Endothelial cell of umbilical vein (primary cell): ENCODE results near the gene LDB3. TPM values are rescaled to one million over a fixed set of nuclear protein-coding genes. Genes with fewer than 3 reads are reported as not detected.

Source experiments
- BruUV-seq: library from RNA; stranded (reverse); fragments of 400-500 nt; replicated peaks from 2 replicates; lab custom pipeline; 2021; lab: Mats Ljungman, UMichigan
- CTCF ChIA-PET: fragments of 300-600, 350-600 bp; sonication (Branson Sonifier 250); formaldehyde crosslinking; loops from one replicate; lab custom pipeline; 2021; ENCODE audit warnings: antibody characterized with exemption, inconsistent platforms; lab: Charles Lee
- POLR2A ChIA-PET: fragments of 300-600, 350-600 bp; sonication (Branson Sonifier 250); formaldehyde crosslinking; loops from one replicate; lab custom pipeline; 2021; ENCODE audit warnings: antibody characterized with exemption, inconsistent platforms; lab: Charles Lee
- DNase-seq: peaks from one replicate; pipeline ENCODE4 v3.0.0-alpha.2; 2011; ENCODE audit warnings: low read depth, low spot score
- FAIRE-seq: peaks from 2 replicates; lab custom pipeline; 2011; peaks lifted over from hg19 to GRCh38; lab: Jason Lieb, UNC
- H2AFZ ChIP-seq: 2 replicates; pipeline ENCODE4 v1.6.0; 2012; ENCODE audit warnings: low read depth, low read length, control low read depth, inconsistent platforms
- H3K27ac ChIP-seq: 2 replicates; pipeline ENCODE4 v1.5.1; 2011; ENCODE audit warnings: low read depth, mild to moderate bottlenecking, control low read depth, low read length, moderate library complexity; ENCODE audit not compliant: insufficient read depth
- H3K27me3 ChIP-seq, 2 experiments: 2 replicates each; pipeline versions ENCODE4 v1.6.0 to v1.6.1; 2011; ENCODE audit warnings: low read length in 2 of 2, mixed read lengths in 1 of 2; ENCODE audit not compliant: control insufficient read depth in 2 of 2, insufficient read depth in 2 of 2
- H3K36me3 ChIP-seq, 2 experiments: 2 replicates in 1 of 2; 3 replicates in 1 of 2; pipeline ENCODE4 v1.5.1; 2011; ENCODE audit warnings: low read length in 2 of 2, mild to moderate bottlenecking in 1 of 2, moderate library complexity in 1 of 2; ENCODE audit not compliant: control insufficient read depth in 2 of 2, insufficient read depth in 2 of 2; ENCODE audit errors: extremely low read depth in 1 of 2
- H3K4me1 ChIP-seq: 3 replicates; pipeline ENCODE4 v1.5.1; 2011; ENCODE audit warnings: mild to moderate bottlenecking, low read length; ENCODE audit not compliant: control insufficient read depth, insufficient read depth; ENCODE audit errors: extremely low read depth
- H3K4me2 ChIP-seq: 2 replicates; pipeline ENCODE4 v1.6.1; 2011; ENCODE audit warnings: low read length, control low read depth, mixed read lengths; ENCODE audit not compliant: insufficient read depth
- H3K4me3 ChIP-seq, 3 experiments: fragments of 200-600 bp in 1 of 3; sonication (generic), shearing (Covaris generic) in 1 of 3; replicated peaks in 1 of 3; 2 replicates each; pipeline ENCODE4 v1.5.1; 2011 to 2016; ENCODE audit warnings: control low read depth in 3 of 3, low read length in 3 of 3, mild to moderate bottlenecking in 2 of 3, inconsistent platforms in 1 of 3, low read depth in 1 of 3, moderate library complexity in 1 of 3; ENCODE audit not compliant: insufficient read depth in 1 of 3
- H3K79me2 ChIP-seq: 2 replicates; pipeline ENCODE4 v1.6.0; 2012; ENCODE audit warnings: low read length, inconsistent platforms; ENCODE audit not compliant: control insufficient read depth, insufficient read depth
- H3K9ac ChIP-seq: replicated peaks from 2 replicates; pipeline ENCODE3; 2011; ENCODE audit warnings: low read length, control low read depth; ENCODE audit not compliant: insufficient read depth; ENCODE audit errors: extremely low read depth
- H3K9me1 ChIP-seq: replicated peaks from 3 replicates; pipeline ENCODE4 v1.6.0; 2011; ENCODE audit warnings: mild to moderate bottlenecking, low read length; ENCODE audit not compliant: control insufficient read depth, insufficient read depth; ENCODE audit errors: extremely low read depth
- H3K9me3 ChIP-seq: replicated peaks from 2 replicates; pipeline ENCODE4 v1.5.1; 2012; ENCODE audit warnings: low read length, inconsistent platforms; ENCODE audit not compliant: control insufficient read depth, insufficient read depth
- H4K20me1 ChIP-seq: replicated peaks from 2 replicates; pipeline ENCODE3; 2011; ENCODE audit warnings: mild to moderate bottlenecking, low read length; ENCODE audit not compliant: control insufficient read depth, insufficient read depth; ENCODE audit errors: extremely low read depth
- EZH2 ChIP-seq: IDR thresholded peaks from 2 replicates; pipeline ENCODE4 v1.6.1; 2012; ENCODE audit warnings: borderline replicate concordance, low read depth, mild to moderate bottlenecking, moderate library complexity, low read length, inconsistent platforms; ENCODE audit not compliant: severe bottlenecking
- FOS ChIP-seq: IDR thresholded peaks from 2 replicates; pipeline ENCODE4 v1.6.1; 2011; ENCODE audit warnings: mild to moderate bottlenecking, low read length, moderate library complexity, borderline replicate concordance; ENCODE audit not compliant: insufficient read depth
- GATA2 ChIP-seq: IDR thresholded peaks from 2 replicates; pipeline ENCODE4 v1.7.0; 2011; ENCODE audit warnings: low read depth, mild to moderate bottlenecking, moderate library complexity, mixed read lengths, low read length; ENCODE audit not compliant: insufficient read length, insufficient read depth
- JUN ChIP-seq: IDR thresholded peaks from 2 replicates; pipeline ENCODE4 v1.6.1; 2011; ENCODE audit warnings: borderline replicate concordance, low read depth; ENCODE audit not compliant: insufficient read length, insufficient read depth
- MAX ChIP-seq: IDR thresholded peaks from 2 replicates; pipeline ENCODE4 v1.6.1; 2011; ENCODE audit not compliant: insufficient read depth, insufficient read length
- MYC ChIP-seq: IDR thresholded peaks from one replicate; pipeline ENCODE4 v1.6.1; 2011; ENCODE audit warnings: mild to moderate bottlenecking, low read depth, low read length
- POLR2A ChIP-seq: IDR thresholded peaks from 2 replicates; pipeline ENCODE4 v1.6.1; 2012; ENCODE audit warnings: low read depth, mild to moderate bottlenecking, control low read depth, low read length
- POLR2AphosphoS5 ChIP-seq: IDR thresholded peaks from 2 replicates; pipeline ENCODE4 v1.6.1; 2012; ENCODE audit warnings: low read depth, mild to moderate bottlenecking, control low read depth, low read length, moderate library complexity; ENCODE audit not compliant: insufficient read depth
- dilution Hi-C: fragments of 300-500 bp; cut with MboI; formaldehyde crosslinking; loops from one replicate; pipeline ENCODE4 v1.15.0; 2019; ENCODE audit warnings: low sequenced_read_pairs; ENCODE audit not compliant: extremely low pct_ligation_motif_present
- intact Hi-C: fragments of 100-400 bp; cut with micrococcal nuclease; formaldehyde crosslinking; loops from one replicate; pipeline ENCODE4 v1.10.0; 2022
- polyA plus RNA-seq, 4 experiments: library from polyadenylated mRNA; depleted of rRNA in 3 of 4; stranded (reverse) in 3 of 4; unstranded in 1 of 4; fragments of >200 nt; gene quantifications; 2 replicates each; pipeline versions ENCODE4 v1.2.1 to v1.2.3, GENCODE V29; 2011 to 2012; ENCODE audit warnings: missing spikeins in 1 of 4
- total RNA-seq: library from RNA; stranded (reverse); gene quantifications from 2 replicates; pipeline ENCODE4 v1.2.3, GENCODE V29; 2021
- TF ChIP-seq, protein P1 (sequence below), 2 donors: IDR thresholded peaks; 1 replicate in 1 of 2; 2 replicates in 1 of 2; pipeline ENCODE4 v1.5.1; 2011; ENCODE audit warnings: low read length in 2 of 2, mild to moderate bottlenecking in 2 of 2, moderate library complexity in 2 of 2, control low read depth in 1 of 2, inconsistent platforms in 1 of 2, low read depth in 1 of 2; ENCODE audit not compliant: insufficient read depth in 1 of 2; ENCODE audit errors: extremely low read depth in 1 of 2

The LDB3 gene
- total and polyA plus RNA-seq, 2 donors (not counting 3 experiments of a cell fraction or from before 2014, with no cell fraction given), result not detected

DNA sequence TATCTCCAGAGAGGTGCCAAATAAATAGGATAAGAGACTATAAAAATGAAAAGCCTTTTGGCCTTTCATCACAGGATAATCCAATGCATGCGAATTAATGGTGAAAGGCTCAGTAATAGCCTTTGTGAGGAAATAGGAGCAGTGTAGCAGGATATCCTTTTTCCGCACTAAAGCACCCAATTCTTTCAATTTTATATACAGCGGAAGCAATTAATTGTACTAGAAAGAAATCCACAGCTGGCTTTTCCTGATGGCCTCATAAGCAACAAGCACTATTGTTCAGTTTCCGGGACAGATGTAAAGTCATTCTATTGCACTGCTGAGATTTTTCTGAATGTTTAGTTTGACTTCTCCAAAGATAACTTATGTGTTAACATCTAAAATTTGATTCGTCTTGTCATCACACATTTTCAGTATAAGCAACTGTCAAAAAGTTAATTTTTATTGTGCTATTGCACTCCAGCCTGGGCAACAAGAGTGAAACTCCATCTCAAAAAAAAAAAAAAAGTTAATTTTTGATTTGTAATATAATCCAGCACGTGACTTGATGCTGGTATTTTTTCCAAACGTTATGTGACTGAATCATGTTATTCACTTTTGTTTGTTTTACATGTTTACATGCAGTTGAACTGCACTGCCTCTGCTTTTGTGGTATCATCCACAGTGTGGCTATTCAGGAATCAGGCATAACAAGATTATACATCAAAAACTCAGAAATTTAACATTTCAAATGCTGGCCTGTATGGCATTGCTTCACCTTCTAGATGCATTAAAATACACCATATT lies 79.7 kb downstream of the LDB3 start:
- Histone ChIP-seq H3K4me1 (peaks cover 12% of the 10 kb centered on the region), H3K9ac (no peak overlapping the region), H3K27ac (no peak overlapping the region), H3K4me3 (no peak overlapping the region), H3K79me2 (no peaks in the 10 kb centered on the region), H4K20me1 (peaks cover 8% of the 10 kb centered on the region), H3K27me3 (peaks cover 47 to 67% of the 10 kb centered on the region in 2 experiments), H3K36me3 (no peaks in the 10 kb centered on the region), H3K9me1 (no peaks in the 10 kb centered on the region), H2AFZ (no peak overlapping the region), H3K9me3 (peaks cover 2% of the 10 kb centered on the region), H3K4me2 (no peak overlapping the region)
- peak; percentile 94 for FAIRE-seq
- dilution Hi-C loops (no loop called here), intact Hi-C loops (loop anchor here (1.0 to 5.0 kb wide), 5 partner anchors 8 to 209 kb away; partner anchors contain the start of genes BMPR1A, MMRN2 and SNCG)
- peak; percentile 92 for DNase-seq
- ChIA-PET POLR2A (interaction anchor here (0.7 kb wide), 1 partner anchor 47 kb away, joined by 3 read pairs; no protein-coding TSS in a partner anchor), CTCF (interaction anchor here (1.0 to 1.5 kb wide), 2 partner anchors 10 to 152 kb away, joined by 3 read pairs; no protein-coding TSS in a partner anchor)
- TF ChIP-seq EZH2 (no peak), JUN (peak; percentile 54), POLR2AphosphoS5 (peak; percentile 99), MYC (no peak), GATA2 (peak; percentile 76), FOS (peak; percentile 73), POLR2A (peak; percentile 46), MAX (no peak)
- TF ChIP-seq, protein P1, sequence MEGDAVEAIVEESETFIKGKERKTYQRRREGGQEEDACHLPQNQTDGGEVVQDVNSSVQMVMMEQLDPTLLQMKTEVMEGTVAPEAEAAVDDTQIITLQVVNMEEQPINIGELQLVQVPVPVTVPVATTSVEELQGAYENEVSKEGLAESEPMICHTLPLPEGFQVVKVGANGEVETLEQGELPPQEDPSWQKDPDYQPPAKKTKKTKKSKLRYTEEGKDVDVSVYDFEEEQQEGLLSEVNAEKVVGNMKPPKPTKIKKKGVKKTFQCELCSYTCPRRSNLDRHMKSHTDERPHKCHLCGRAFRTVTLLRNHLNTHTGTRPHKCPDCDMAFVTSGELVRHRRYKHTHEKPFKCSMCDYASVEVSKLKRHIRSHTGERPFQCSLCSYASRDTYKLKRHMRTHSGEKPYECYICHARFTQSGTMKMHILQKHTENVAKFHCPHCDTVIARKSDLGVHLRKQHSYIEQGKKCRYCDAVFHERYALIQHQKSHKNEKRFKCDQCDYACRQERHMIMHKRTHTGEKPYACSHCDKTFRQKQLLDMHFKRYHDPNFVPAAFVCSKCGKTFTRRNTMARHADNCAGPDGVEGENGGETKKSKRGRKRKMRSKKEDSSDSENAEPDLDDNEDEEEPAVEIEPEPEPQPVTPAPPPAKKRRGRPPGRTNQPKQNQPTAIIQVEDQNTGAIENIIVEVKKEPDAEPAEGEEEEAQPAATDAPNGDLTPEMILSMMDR (IDR thresholded peaks at IDR 0.05; ENCODE audit: extremely low read depth in 1 of 2, insufficient read depth in 1 of 2, low read depth in 1 of 2, low read length in 2 of 2), result no peak
- no TSS peak for BruUV-seq
